K562 (cell line): ENCODE measurements around the gene CSKMT. TPM values are rescaled to one million over a fixed set of nuclear protein-coding genes. Genes with fewer than 3 reads are reported as not detected.

Experiments
- ADNP ChIP-seq: fragments of 200-800 bp; sonication (Bioruptor generic); IDR thresholded peaks from 2 replicates; pipeline ENCODE4 v1.6.1; 2016; ENCODE audit warnings: missing genetic modification characterization, missing compliant biosample characterization
- BHLHE40 ChIP-seq: IDR thresholded peaks from 2 replicates; pipeline ENCODE4 v1.6.1; 2011; ENCODE audit warnings: low read length, improper control_type of control experiment
- CBX8 ChIP-seq: fragments of 200-600 bp; sonication (generic); IDR thresholded peaks from 2 replicates; pipeline ENCODE4 v1.6.1; 2012; ENCODE audit warnings: borderline replicate concordance, mixed run types, low read depth, mild to moderate bottlenecking, moderate library complexity, mixed read lengths, low read length, control low read depth, inconsistent platforms; ENCODE audit not compliant: poor library complexity, severe bottlenecking; ENCODE audit errors: extremely low read depth
- FOXP1 ChIP-seq: sonication (generic); formaldehyde crosslinking; IDR thresholded peaks from 2 replicates; pipeline ENCODE4 v1.8.0; 2022; ENCODE audit warnings: mild to moderate bottlenecking, missing genetic modification reagents
- FUS ChIP-seq: fragments of 200-400 bp; formaldehyde crosslinking; optimal IDR thresholded peaks from 2 replicates; pipeline ENCODE3; 2017; ENCODE audit warnings: low read depth, low read length
- HCFC1 ChIP-seq: IDR thresholded peaks from 2 replicates; pipeline ENCODE4 v1.6.1; 2012; ENCODE audit warnings: low read depth, low read length, improper control_type of control experiment
- KDM4B ChIP-seq, 2 experiments: fragments of 450-650 bp in 1 of 2; sonication (generic) in 1 of 2; IDR thresholded peaks; 2 replicates each; pipeline ENCODE4 v1.6.1; 2016 to 2017; ENCODE audit warnings: borderline replicate concordance in 2 of 2, antibody characterized with exemption in 1 of 2, low read depth in 1 of 2, mild to moderate bottlenecking in 1 of 2
- NFE2 ChIP-seq: IDR thresholded peaks from 2 replicates; pipeline ENCODE4 v1.6.1; 2014; ENCODE audit warnings: antibody characterized with exemption, low read depth
- OTX1 ChIP-seq: fragments of 450-650 bp; formaldehyde crosslinking; IDR thresholded peaks from 2 replicates; pipeline ENCODE4 v1.4.0; 2022; ENCODE audit warnings: mild to moderate bottlenecking
- PCBP1 ChIP-seq: fragments of 200-400 bp; formaldehyde crosslinking; IDR thresholded peaks from 2 replicates; pipeline ENCODE4 v1.6.1; 2018; ENCODE audit warnings: mild to moderate bottlenecking, low read depth, low read length; ENCODE audit not compliant: poor library complexity, severe bottlenecking
- PHF8 ChIP-seq: fragments of 200-600 bp; sonication (generic); IDR thresholded peaks from 2 replicates; pipeline ENCODE4 v1.6.1; 2012; ENCODE audit warnings: mixed run types, mild to moderate bottlenecking, inconsistent platforms, low read length, moderate library complexity, borderline replicate concordance
- RBFOX2 ChIP-seq: fragments of 200-400 bp; formaldehyde crosslinking; IDR thresholded peaks from 2 replicates; pipeline ENCODE4 v1.6.1; 2017; ENCODE audit warnings: low read depth, mild to moderate bottlenecking, low read length, moderate library complexity
- SAP30 ChIP-seq: fragments of 200-600 bp; sonication (generic); IDR thresholded peaks from 2 replicates; pipeline ENCODE4 v1.6.1; 2012; ENCODE audit warnings: borderline replicate concordance, low read depth, mild to moderate bottlenecking, moderate library complexity, low read length, control low read depth, inconsistent platforms; ENCODE audit not compliant: insufficient read depth, poor library complexity, severe bottlenecking
- SMAD4 ChIP-seq: fragments of 250-450 bp; sonication (Bioruptor Pico); conservative IDR thresholded peaks from 2 replicates; pipeline ENCODE4 v1.8.0; 2021; ENCODE audit warnings: inconsistent platforms, mild to moderate bottlenecking, moderate library complexity
- SMARCE1 ChIP-seq: fragments of 450-650 bp; IDR thresholded peaks from 2 replicates; pipeline ENCODE4 v1.7.1; 2016; ENCODE audit warnings: mild to moderate bottlenecking
- THRB ChIP-seq: fragments of 450-650 bp; formaldehyde crosslinking; conservative IDR thresholded peaks from 2 replicates; pipeline ENCODE4 v1.4.0; 2022; ENCODE audit warnings: mild to moderate bottlenecking, missing genetic modification characterization
- USF2 ChIP-seq: sonication (generic); formaldehyde crosslinking; IDR thresholded peaks from 2 replicates; pipeline ENCODE4 v1.5.0; 2020; ENCODE audit warnings: missing genetic modification reagents
- ZBTB2 ChIP-seq: fragments of 450-650 bp; IDR thresholded peaks from 2 replicates; pipeline ENCODE4 v1.6.1; 2016; ENCODE audit warnings: antibody characterized with exemption
- ZBTB33 ChIP-seq: sonication (generic); formaldehyde crosslinking; IDR thresholded peaks from 2 replicates; pipeline ENCODE4 v1.8.1; 2023; ENCODE audit warnings: mild to moderate bottlenecking, missing genetic modification reagents
- ZFPM2 ChIP-seq: fragments of 250-450 bp; sonication (Bioruptor Pico); IDR thresholded peaks from 2 replicates; pipeline ENCODE4 v1.5.1; 2022; ENCODE audit warnings: mild to moderate bottlenecking
- ZSCAN32 ChIP-seq: fragments of 450-650 bp; formaldehyde crosslinking; IDR thresholded peaks from 2 replicates; pipeline ENCODE4 v1.4.0; 2020; ENCODE audit warnings: mild to moderate bottlenecking, moderate library complexity
- polyA plus RNA-seq, 8 experiments: library from polyadenylated mRNA; depleted of rRNA in 4 of 8; stranded (reverse) in 5 of 8; unstranded in 3 of 8; fragments of >200 nt; fragmentation: Nextera tagmentation in 2 of 8; fragmentation: Illumina TruSeq in 1 of 8; extraction: Ambion mirVana in 2 of 8; extraction: Trizol in 1 of 8; gene quantifications; 2 replicates each; pipeline versions ENCODE4 v1.2.1 to v1.2.3, GENCODE V29; 2011 to 2014; ENCODE audit warnings: inconsistent platforms in 1 of 8, missing spikeins in 1 of 8
- total RNA-seq, 7 experiments: library from RNA; depleted of rRNA in 6 of 7; stranded (reverse); fragments of >200 nt in 6 of 7; fragmentation: Illumina TruSeq in 2 of 7; extraction: Trizol in 2 of 7; gene quantifications; 2 replicates each; pipeline versions ENCODE4 v1.2.1 to v1.2.3, GENCODE V29; 2011 to 2021; ENCODE audit warnings: low replicate concordance in 1 of 7

The CSKMT gene
- total and polyA plus RNA-seq, 9 of the 15 experiments (the other 6 are each of a cell fraction or from before 2014, with no cell fraction given): 10.3 to 108 (median 27.2) TPM

- TF ChIP-seq CBX8: no peak
- TF ChIP-seq RBFOX2: peak; percentile 93
- peak; percentile 68 for TF ChIP-seq HCFC1
- peak in 1 of 2 experiments; percentile 63; a peak in 1 of 4 replicates for TF ChIP-seq KDM4B (IDR thresholded peaks at IDR 0.05; ENCODE audit: borderline replicate concordance in 2 of 2, low read depth in 1 of 2)
- peak; percentile 20; the same call in 1 of the 2 replicates for TF ChIP-seq SMAD4 (CRISPR knock-in tag)
- TF ChIP-seq SMARCE1: 0 out of 2 replicates have a peak, but pooled peaks have one; percentile 9
- TF ChIP-seq BHLHE40: peak; percentile 60; the same call in 1 of the 2 replicates
- 0 out of 2 replicates have a peak, but pooled peaks have one; percentile 7 for TF ChIP-seq ZBTB2
- peak; percentile 96 for TF ChIP-seq PHF8
- TF ChIP-seq FOXP1 (CRISPR knock-in tag): peak; percentile 92
- TF ChIP-seq ZSCAN32 (CRISPR knock-in tag): no peak
- peak; percentile 72 for TF ChIP-seq SAP30
- TF ChIP-seq FUS: no peak
- TF ChIP-seq ZFPM2 (CRISPR knock-in tag): 0 out of 2 replicates have a peak, but pooled peaks have one; percentile 26
- peak; percentile 45; the same call in 1 of the 2 replicates for TF ChIP-seq NFE2
- no peak for TF ChIP-seq PCBP1
- TF ChIP-seq THRB (CRISPR knock-in tag): no peak
- no peak for TF ChIP-seq USF2 (CRISPR knock-in tag)
- TF ChIP-seq ADNP (tag): no peak
- TF ChIP-seq ZBTB33 (CRISPR knock-in tag): no peak
- TF ChIP-seq OTX1: peak; percentile 50; the same call in 1 of the 2 replicates
Observed at GRCh38 chr11:62671608-62672389, 6.7 kb downstream of the CSKMT start, which contains the start of the genes LBHD1 and UQCC3 (continued).
